ENCODE results near the gene BCL2L12. TPM values are rescaled to one million over a fixed set of nuclear protein-coding genes. Genes with fewer than 3 reads are reported as not detected.
"Not testable (repeated sequence)": the region's sequence is repeated elsewhere in the genome, so short reads cannot be mapped to it uniquely, and the experiment has no call there.

Gene BCL2L12
- total RNA-seq, 1 donor from 2014 or later, result 11.5 TPM

GRCh38 chr19:49692147-49692506 lies 26.4 kb downstream of the BCL2L12 start:
- ATAC-seq, result no peak
- intact Hi-C loops (cut with micrococcal nuclease), result no loop called here
- DNase-seq, result no peak

GRCh38 chr19:49696115-49696514 lies 30.4 kb downstream of the BCL2L12 start:
- DNase-seq (no peak), ATAC-seq (no peak)
- intact Hi-C loops (cut with micrococcal nuclease), result no loop called here

GRCh38 chr19:49696865-49697264 lies 31.1 kb downstream of the BCL2L12 start:
- DNase-seq, result no peak

GRCh38 chr19:49699364-49699763 lies 33.6 kb downstream of the BCL2L12 start:
- DNase-seq (no peak), ATAC-seq (no peak)
- intact Hi-C loops (cut with micrococcal nuclease), result no loop called here

More at GRCh38 chr19:49696865-49697264, 31.1 kb downstream of the BCL2L12 start:
- no peak for ATAC-seq
- intact Hi-C loops (cut with micrococcal nuclease), result no loop called here

- no peak for ATAC-seq
- intact Hi-C loops (cut with micrococcal nuclease), result no loop called here
- DNase-seq, result no peak
Measured at GRCh38 chr19:49700563-49700962, 34.8 kb downstream of the BCL2L12 start.

GRCh38 chr19:49701271-49701786 lies 35.6 kb downstream of the BCL2L12 start:
- no peak for ATAC-seq
- intact Hi-C loops (cut with micrococcal nuclease), result no loop called here
- DNase-seq, result no peak

GRCh38 chr19:49704888-49705642 lies 39.3 kb downstream of the BCL2L12 start:
- intact Hi-C loops (cut with micrococcal nuclease), result no loop called here
- DNase-seq, result no peak
- ATAC-seq, result no peak

- intact Hi-C loops (cut with micrococcal nuclease), result no loop called here
- no peak for ATAC-seq
- DNase-seq, result no peak
Measured at GRCh38 chr19:49705919-49706318, 40.2 kb downstream of the BCL2L12 start.

GRCh38 chr19:49710372-49710951 lies 44.7 kb downstream of the BCL2L12 start:
- intact Hi-C loops (cut with micrococcal nuclease), result no loop called here
- no peak for DNase-seq
- no peak for ATAC-seq

GRCh38 chr19:49712397-49712859 lies 46.7 kb downstream of the BCL2L12 start:
- intact Hi-C loops (cut with micrococcal nuclease), result no loop called here
- ATAC-seq (peak; percentile 54), DNase-seq (peak; percentile 70)

- DNase-seq (no peak), ATAC-seq (no peak)
- intact Hi-C loops (cut with micrococcal nuclease), result no loop called here
Measured at GRCh38 chr19:49713236-49713845, 47.6 kb downstream of the BCL2L12 start.

GRCh38 chr19:49716154-49716553 lies 50.4 kb downstream of the BCL2L12 start:
- DNase-seq, result no peak
- intact Hi-C loops (cut with micrococcal nuclease), result no loop called here
- no peak for ATAC-seq

- intact Hi-C loops (cut with micrococcal nuclease), result no loop called here
Measured at GRCh38 chr19:49718511-49718910, 52.8 kb downstream of the BCL2L12 start.

GRCh38 chr19:49718991-49719390 lies 53.3 kb downstream of the BCL2L12 start:
- DNase-seq (no peak), ATAC-seq (no peak)
- intact Hi-C loops (cut with micrococcal nuclease), result no loop called here

More at GRCh38 chr19:49718511-49718910, 52.8 kb downstream of the BCL2L12 start:
- ATAC-seq (no peak), DNase-seq (no peak)

GRCh38 chr19:49719420-49719819 lies 53.7 kb downstream of the BCL2L12 start:
- DNase-seq; intact Hi-C loops (cut with micrococcal nuclease): not testable (repeated sequence)

More at GRCh38 chr19:49719420-49719819, 53.7 kb downstream of the BCL2L12 start:
- ATAC-seq, result not testable (repeated sequence)

Small RNA genes lying within 50 kb of the gene (microRNA-seq; reads per million reads assigned to microRNA genes)
- not detected for gene MIR5088 (ENCODE audit: borderline number of aligned reads)

Other genes starting within 250 kb of the BCL2L12 start
- not detected for gene PTH2, start 242.5 kb upstream of the BCL2L12 start, total RNA-seq
- gene GFY, start 240.5 kb upstream of the BCL2L12 start, total RNA-seq, result not detected
- 1.4 TPM for gene SLC17A7, start 224.4 kb upstream of the BCL2L12 start, total RNA-seq
- gene PIH1D1, start 214.1 kb upstream of the BCL2L12 start, total RNA-seq, result 29.6 TPM
- 11.5 TPM for gene ALDH16A1, start 212.7 kb upstream of the BCL2L12 start, total RNA-seq
- 5.9 TPM for gene FLT3LG, start 191.7 kb upstream of the BCL2L12 start, total RNA-seq
- gene RPL13A, start 178.3 kb upstream of the BCL2L12 start, total RNA-seq, result 1,289 TPM
- 1,034 TPM for gene RPS11, start 169.5 kb upstream of the BCL2L12 start, total RNA-seq
- 84.7 TPM for gene FCGRT, start 153.3 kb upstream of the BCL2L12 start, total RNA-seq
- gene RCN3, start 137.9 kb upstream of the BCL2L12 start, total RNA-seq, result 8.5 TPM
- 46.7 TPM for gene NOSIP, start 85.4 kb upstream of the BCL2L12 start, total RNA-seq
- gene PRRG2, start 84.6 kb upstream of the BCL2L12 start, total RNA-seq, result 1.3 TPM
- 15.6 TPM for gene PRR12, start 74.8 kb upstream of the BCL2L12 start, total RNA-seq
- gene RRAS, start 25.8 kb upstream of the BCL2L12 start, total RNA-seq, result 100 TPM
- gene SCAF1, start 23.7 kb upstream of the BCL2L12 start, total RNA-seq, result 44.9 TPM
- gene IRF3, start 76 bp upstream of the BCL2L12 start, total RNA-seq, result 40.6 TPM
- gene PRMT1, start 11.3 kb downstream of the BCL2L12 start, total RNA-seq, result 130 TPM
- gene ADM5, start 23.7 kb downstream of the BCL2L12 start, total RNA-seq, result 0.87 TPM
- gene CPT1C, start 25.2 kb downstream of the BCL2L12 start, total RNA-seq, result 3.1 TPM
- 0.72 TPM for gene TSKS, start 97.4 kb downstream of the BCL2L12 start, total RNA-seq
- gene AP2A1, start 101.1 kb downstream of the BCL2L12 start, total RNA-seq, result 73.1 TPM
- 19.1 TPM for gene FUZ, start 147.4 kb downstream of the BCL2L12 start, total RNA-seq
- gene MED25, start 152.4 kb downstream of the BCL2L12 start, total RNA-seq, result 68.5 TPM
- 127 TPM for gene PTOV1, start 185.2 kb downstream of the BCL2L12 start, total RNA-seq
- 39.1 TPM for gene PNKP, start 201.6 kb downstream of the BCL2L12 start, total RNA-seq
- 41.2 TPM for gene AKT1S1, start 211.4 kb downstream of the BCL2L12 start, total RNA-seq
- gene TBC1D17, start 211.8 kb downstream of the BCL2L12 start, total RNA-seq, result 47.7 TPM
- gene IL4I1, start 231.0 kb downstream of the BCL2L12 start, total RNA-seq, result not detected

All from left ventricle myocardium superior (tissue), 1 donor.